HL-60 (cell line): ENCODE data around the gene RGSL1.
"Not testable (repeated sequence)": the region's sequence is repeated elsewhere in the genome, so short reads cannot be mapped to it uniquely, and the experiment has no call there.

Experiments used
- DNase-seq, 2 experiments: peaks; one replicate each; pipeline ENCODE4 v3.0.0-alpha.2; 2010 to 2020; ENCODE audit warnings: low read depth in 1 of 2, low spot score in 1 of 2
- H3K27ac ChIP-seq: fragments of 250-450 bp; sonication (Bioruptor Pico); replicated peaks from 2 replicates; pipeline ENCODE4 v1.5.1; 2020; ENCODE audit warnings: mild to moderate bottlenecking, moderate library complexity
- H3K27me3 ChIP-seq: fragments of 250-450 bp; sonication (Bioruptor Pico); 2 replicates; pipeline ENCODE4 v1.5.1; 2021; ENCODE audit warnings: mild to moderate bottlenecking, moderate library complexity; ENCODE audit not compliant: insufficient read depth, poor library complexity, severe bottlenecking
- H3K4me3 ChIP-seq: replicated peaks from 2 replicates; pipeline ENCODE4 v1.5.1; 2011; ENCODE audit warnings: mild to moderate bottlenecking, control low read depth, low read length; ENCODE audit not compliant: insufficient read depth
- GABPA ChIP-seq: IDR thresholded peaks from 2 replicates; pipeline ENCODE4 v1.6.1; 2012; ENCODE audit warnings: low read depth
- POLR2AphosphoS5 ChIP-seq: IDR thresholded peaks from 2 replicates; pipeline ENCODE4 v1.6.1; 2012; ENCODE audit warnings: low read depth
- SPI1 ChIP-seq: IDR thresholded peaks from 2 replicates; pipeline ENCODE4 v1.6.1; 2012; ENCODE audit warnings: low read depth, mild to moderate bottlenecking, borderline replicate concordance
- TF ChIP-seq, protein P1 (sequence below): IDR thresholded peaks from one replicate; pipeline ENCODE4 v1.5.1; 2011; ENCODE audit warnings: low read length, control low read depth, inconsistent platforms; ENCODE audit not compliant: insufficient read depth
- TF ChIP-seq, protein P2 (sequence below): IDR thresholded peaks from 2 replicates; pipeline ENCODE4 v1.6.1; 2012; ENCODE audit warnings: low read depth; ENCODE audit not compliant: insufficient replicate concordance

RGSL1 gene

GRCh38 chr1:182441719-182442118 is 8.2 kb upstream of the RGSL1 start:
- Histone ChIP-seq H3K27me3 (no peaks in the 10 kb centered on the region), H3K4me3 (no peak overlapping the region), H3K27ac (no peak overlapping the region)
- DNase-seq: no peak
- no peak for TF ChIP-seq GABPA

GRCh38 chr1:182442333-182442732 is 7.6 kb upstream of the RGSL1 start:
- Histone ChIP-seq H3K27ac (no peak overlapping the region), H3K4me3 (no peak overlapping the region), H3K27me3 (no peaks in the 10 kb centered on the region)
- DNase-seq: no peak
- TF ChIP-seq, protein P1, sequence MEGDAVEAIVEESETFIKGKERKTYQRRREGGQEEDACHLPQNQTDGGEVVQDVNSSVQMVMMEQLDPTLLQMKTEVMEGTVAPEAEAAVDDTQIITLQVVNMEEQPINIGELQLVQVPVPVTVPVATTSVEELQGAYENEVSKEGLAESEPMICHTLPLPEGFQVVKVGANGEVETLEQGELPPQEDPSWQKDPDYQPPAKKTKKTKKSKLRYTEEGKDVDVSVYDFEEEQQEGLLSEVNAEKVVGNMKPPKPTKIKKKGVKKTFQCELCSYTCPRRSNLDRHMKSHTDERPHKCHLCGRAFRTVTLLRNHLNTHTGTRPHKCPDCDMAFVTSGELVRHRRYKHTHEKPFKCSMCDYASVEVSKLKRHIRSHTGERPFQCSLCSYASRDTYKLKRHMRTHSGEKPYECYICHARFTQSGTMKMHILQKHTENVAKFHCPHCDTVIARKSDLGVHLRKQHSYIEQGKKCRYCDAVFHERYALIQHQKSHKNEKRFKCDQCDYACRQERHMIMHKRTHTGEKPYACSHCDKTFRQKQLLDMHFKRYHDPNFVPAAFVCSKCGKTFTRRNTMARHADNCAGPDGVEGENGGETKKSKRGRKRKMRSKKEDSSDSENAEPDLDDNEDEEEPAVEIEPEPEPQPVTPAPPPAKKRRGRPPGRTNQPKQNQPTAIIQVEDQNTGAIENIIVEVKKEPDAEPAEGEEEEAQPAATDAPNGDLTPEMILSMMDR: no peak
- TF ChIP-seq GABPA: no peak
- TF ChIP-seq, protein P2, sequence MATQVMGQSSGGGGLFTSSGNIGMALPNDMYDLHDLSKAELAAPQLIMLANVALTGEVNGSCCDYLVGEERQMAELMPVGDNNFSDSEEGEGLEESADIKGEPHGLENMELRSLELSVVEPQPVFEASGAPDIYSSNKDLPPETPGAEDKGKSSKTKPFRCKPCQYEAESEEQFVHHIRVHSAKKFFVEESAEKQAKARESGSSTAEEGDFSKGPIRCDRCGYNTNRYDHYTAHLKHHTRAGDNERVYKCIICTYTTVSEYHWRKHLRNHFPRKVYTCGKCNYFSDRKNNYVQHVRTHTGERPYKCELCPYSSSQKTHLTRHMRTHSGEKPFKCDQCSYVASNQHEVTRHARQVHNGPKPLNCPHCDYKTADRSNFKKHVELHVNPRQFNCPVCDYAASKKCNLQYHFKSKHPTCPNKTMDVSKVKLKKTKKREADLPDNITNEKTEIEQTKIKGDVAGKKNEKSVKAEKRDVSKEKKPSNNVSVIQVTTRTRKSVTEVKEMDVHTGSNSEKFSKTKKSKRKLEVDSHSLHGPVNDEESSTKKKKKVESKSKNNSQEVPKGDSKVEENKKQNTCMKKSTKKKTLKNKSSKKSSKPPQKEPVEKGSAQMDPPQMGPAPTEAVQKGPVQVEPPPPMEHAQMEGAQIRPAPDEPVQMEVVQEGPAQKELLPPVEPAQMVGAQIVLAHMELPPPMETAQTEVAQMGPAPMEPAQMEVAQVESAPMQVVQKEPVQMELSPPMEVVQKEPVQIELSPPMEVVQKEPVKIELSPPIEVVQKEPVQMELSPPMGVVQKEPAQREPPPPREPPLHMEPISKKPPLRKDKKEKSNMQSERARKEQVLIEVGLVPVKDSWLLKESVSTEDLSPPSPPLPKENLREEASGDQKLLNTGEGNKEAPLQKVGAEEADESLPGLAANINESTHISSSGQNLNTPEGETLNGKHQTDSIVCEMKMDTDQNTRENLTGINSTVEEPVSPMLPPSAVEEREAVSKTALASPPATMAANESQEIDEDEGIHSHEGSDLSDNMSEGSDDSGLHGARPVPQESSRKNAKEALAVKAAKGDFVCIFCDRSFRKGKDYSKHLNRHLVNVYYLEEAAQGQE: no peak
- TF ChIP-seq SPI1: no peak
- no peak for TF ChIP-seq POLR2AphosphoS5

DNA sequence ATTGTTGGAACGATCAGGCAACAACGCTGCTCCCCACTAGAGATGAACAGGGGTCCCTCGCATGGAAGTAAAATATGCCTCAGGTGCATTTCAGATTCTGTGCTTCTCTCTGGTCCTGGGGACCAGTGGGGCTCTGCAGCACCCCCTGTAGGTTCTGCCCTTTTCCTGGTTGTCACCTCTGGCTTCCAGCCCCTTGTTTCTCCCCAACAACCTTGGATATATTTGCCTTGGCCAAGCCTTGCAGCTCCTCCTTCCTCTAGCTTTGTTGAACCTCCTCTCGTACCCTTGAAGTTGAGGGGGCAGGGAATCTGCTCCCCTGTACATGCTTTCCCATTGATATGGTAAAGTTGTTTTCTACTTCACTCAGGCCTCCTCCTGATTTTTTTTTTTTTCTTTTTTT is 5.4 kb upstream of the RGSL1 start:
- TF ChIP-seq POLR2AphosphoS5: no peak
- TF ChIP-seq GABPA: no peak
- TF ChIP-seq, protein P1: no peak
- no peak for TF ChIP-seq SPI1
- TF ChIP-seq, protein P2: no peak
- H3K27me3 ChIP-seq: no peaks in the 10 kb centered on the region
- no peak overlapping the region for H3K27ac ChIP-seq
- H3K4me3 ChIP-seq: no peak overlapping the region
- DNase-seq: peak in 1 of 2 experiments; percentile 11

DNA sequence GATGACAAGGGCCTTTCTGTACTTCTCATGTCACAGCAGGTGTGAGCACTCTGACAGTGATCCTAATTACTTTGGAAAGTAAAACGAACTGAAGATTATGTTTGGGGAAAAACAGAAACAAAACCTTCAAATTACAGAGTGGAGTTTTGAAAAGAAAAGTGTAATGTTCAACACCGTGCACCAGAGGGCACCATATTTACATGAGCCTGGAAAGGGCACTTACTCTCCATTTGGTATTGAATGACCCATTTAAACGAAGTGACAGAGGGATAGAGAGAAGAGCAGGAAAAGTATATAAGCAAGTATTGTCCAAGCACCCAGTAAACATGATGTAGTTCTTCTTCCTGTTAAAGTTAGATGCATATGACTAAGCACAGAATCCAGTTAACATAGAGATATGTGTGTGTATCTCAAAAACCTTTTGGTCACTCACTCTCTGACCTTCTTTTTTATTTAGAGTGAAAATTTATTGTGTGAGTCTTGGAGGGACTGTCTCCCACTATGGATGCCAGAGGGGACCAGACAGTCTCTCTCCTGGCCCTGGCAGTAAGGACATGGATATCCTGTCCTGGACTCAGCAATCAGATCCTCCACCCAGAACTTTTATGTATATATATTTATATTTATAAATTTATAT is 3.8 kb upstream of the RGSL1 start:
- TF ChIP-seq GABPA: no peak
- TF ChIP-seq, protein P1: peak; percentile 27
- TF ChIP-seq, protein P2: no peak
- TF ChIP-seq SPI1: no peak
- H3K4me3 ChIP-seq: no peak overlapping the region
- no peaks in the 10 kb centered on the region for H3K27me3 ChIP-seq
- DNase-seq: peak in 1 of 2 experiments; percentile 56
- peak overlapping the region; percentile 19; the same call in 1 of the 2 replicates for H3K27ac ChIP-seq

DNA sequence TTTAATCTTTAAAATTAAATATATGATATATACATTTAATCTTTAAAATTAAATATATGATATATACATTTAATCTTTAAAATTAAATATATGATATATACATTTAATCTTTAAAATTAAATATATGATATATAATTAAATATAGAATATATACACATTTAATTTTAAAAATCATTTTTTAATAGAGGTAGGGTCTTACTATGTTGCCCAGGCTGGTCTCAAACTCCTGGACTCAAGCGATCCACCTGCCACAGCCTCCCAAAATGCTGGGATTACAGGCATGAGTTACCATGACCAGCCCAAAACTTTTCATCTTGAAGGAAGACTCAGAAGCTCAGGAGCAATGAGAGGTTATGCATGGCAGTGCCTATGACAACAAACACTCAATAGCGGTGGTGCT is 2.8 kb upstream of the RGSL1 start:
- not testable (repeated sequence) for H3K4me3 ChIP-seq, H3K27ac ChIP-seq, H3K27me3 ChIP-seq, DNase-seq
